Measurements from ENCODE around the gene F2R.
"Not testable (repeated sequence)": the region's sequence is repeated elsewhere in the genome, so short reads cannot be mapped to it uniquely, and the experiment has no call there.

Gene F2R

GRCh38 chr5:76720988-76721569 is 5.2 kb downstream of the F2R start:
- DNase-seq: no peak

- no peak for DNase-seq
Measured at GRCh38 chr5:76723266-76723665, 7.3 kb downstream of the F2R start.

GRCh38 chr5:76723906-76724305 is 8.0 kb downstream of the F2R start:
- DNase-seq: no peak

- no peak for DNase-seq
Measured at GRCh38 chr5:76724871-76725270, 8.9 kb downstream of the F2R start.

GRCh38 chr5:76728965-76729364 is 13.0 kb downstream of the F2R start:
- no peak for DNase-seq

GRCh38 chr5:76729373-76730290 is 13.7 kb downstream of the F2R start:
- DNase-seq: no peak

- DNase-seq: no peak
Measured at GRCh38 chr5:76732405-76733048, 16.6 kb downstream of the F2R start.

- DNase-seq: no peak
Measured at GRCh38 chr5:76733049-76733417, 17.1 kb downstream of the F2R start.

- DNase-seq: no peak
Measured at GRCh38 chr5:76735762-76736545, 20.0 kb downstream of the F2R start.

- DNase-seq: no peak
Measured at GRCh38 chr5:76736679-76737556, 21.0 kb downstream of the F2R start.

GRCh38 chr5:76737846-76738245 is 21.9 kb downstream of the F2R start:
- DNase-seq: no peak

- not testable (repeated sequence) for DNase-seq
Measured at GRCh38 chr5:76741506-76741905, 25.6 kb downstream of the F2R start.

GRCh38 chr5:76742583-76742982 is 26.7 kb downstream of the F2R start:
- no peak for DNase-seq

- DNase-seq: no peak
Measured at GRCh38 chr5:76744632-76745031, 28.7 kb downstream of the F2R start.

GRCh38 chr5:76745670-76746069 is 29.7 kb downstream of the F2R start:
- DNase-seq: no peak

- DNase-seq: no peak
Measured at GRCh38 chr5:76746677-76747076, 30.8 kb downstream of the F2R start.

GRCh38 chr5:76747706-76748105 is 31.8 kb downstream of the F2R start:
- DNase-seq: no peak

- DNase-seq: no peak
Measured at GRCh38 chr5:76751291-76751690, 35.4 kb downstream of the F2R start.

- DNase-seq: no peak
Measured at GRCh38 chr5:76754668-76755078, 38.7 kb downstream of the F2R start.

- no peak for DNase-seq
Measured at GRCh38 chr5:76755779-76756637, 40.1 kb downstream of the F2R start.

GRCh38 chr5:76757049-76757448 is 41.1 kb downstream of the F2R start:
- no peak for DNase-seq

Measured in activated naive CD4-positive, alpha-beta T cell treated with anti-CD3 and anti-CD28 coated beads, Interleukin-2, amount 50 U/mL, for 16 hours (primary cell).